Upper lobe of left lung (tissue), 4 donors: ENCODE data around the gene NPHS1.

ENCODE experiments used
- EP300 ChIP-seq, 4 donors: sonication (generic); formaldehyde crosslinking; IDR thresholded peaks; one replicate each; pipeline ENCODE4 v1.5.1; 2017; ENCODE audit warnings: antibody characterized with exemption in 4 of 4, control low read depth in 2 of 4
- TF ChIP-seq, protein P1 (sequence below), 6 experiments: fragments of 450-650 bp in 4 of 6; fragments of 200-600 bp in 2 of 6; sonication (generic) in 2 of 6; IDR thresholded peaks; one replicate each; pipeline ENCODE4 v1.5.1; 2016 to 2019; ENCODE audit warnings: antibody characterized with exemption in 6 of 6

DNA sequence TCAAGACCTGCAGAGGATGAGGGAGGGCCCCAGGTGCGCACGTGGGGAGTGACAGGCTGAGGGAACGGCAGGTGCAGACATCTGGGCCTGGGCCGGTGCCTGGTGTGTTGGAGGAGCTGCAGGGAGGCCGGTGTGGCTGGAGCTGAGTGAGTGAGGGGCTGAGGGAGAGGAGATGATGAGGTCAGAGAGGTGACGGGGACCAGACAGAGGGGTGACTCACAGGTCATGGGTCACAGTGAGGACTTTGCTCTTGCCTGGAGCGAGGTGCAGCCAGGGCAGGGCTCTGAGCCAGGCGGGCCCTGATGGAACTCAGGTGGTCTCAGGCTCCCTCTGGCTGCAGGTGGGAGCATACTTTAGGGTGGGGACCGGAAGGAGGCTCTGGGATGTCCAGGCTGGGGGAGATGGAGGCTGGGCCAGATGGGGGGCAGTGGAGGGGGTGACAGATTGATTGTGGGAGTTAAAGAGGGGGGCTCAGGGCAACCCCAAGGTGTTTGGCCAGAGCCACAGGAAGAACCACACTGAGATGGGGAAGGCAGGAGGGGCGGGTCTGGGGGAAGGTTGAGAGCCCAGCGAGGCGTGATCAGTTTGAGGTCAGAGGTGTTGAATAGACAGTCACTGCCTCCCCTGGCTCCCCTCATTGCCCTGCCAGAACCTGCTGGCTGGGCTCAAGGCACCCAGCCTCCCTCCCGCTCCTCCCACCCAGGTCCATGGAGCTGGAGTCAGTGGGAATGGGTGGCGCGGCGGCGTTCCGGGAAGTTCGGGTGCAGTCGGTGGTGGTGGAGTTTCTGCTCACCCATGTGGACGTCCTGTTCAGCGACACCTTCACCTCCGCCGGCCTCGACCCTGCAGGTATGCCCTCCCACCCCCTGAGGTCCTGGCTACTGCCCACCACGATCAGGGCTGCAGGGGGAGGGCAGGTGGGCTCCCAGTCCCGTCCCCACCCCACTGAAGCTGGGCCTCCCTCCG is 68.6 kb downstream of the NPHS1 start:
- TF ChIP-seq EP300 (IDR thresholded peaks at IDR 0.05): no peak
- TF ChIP-seq, protein P1, sequence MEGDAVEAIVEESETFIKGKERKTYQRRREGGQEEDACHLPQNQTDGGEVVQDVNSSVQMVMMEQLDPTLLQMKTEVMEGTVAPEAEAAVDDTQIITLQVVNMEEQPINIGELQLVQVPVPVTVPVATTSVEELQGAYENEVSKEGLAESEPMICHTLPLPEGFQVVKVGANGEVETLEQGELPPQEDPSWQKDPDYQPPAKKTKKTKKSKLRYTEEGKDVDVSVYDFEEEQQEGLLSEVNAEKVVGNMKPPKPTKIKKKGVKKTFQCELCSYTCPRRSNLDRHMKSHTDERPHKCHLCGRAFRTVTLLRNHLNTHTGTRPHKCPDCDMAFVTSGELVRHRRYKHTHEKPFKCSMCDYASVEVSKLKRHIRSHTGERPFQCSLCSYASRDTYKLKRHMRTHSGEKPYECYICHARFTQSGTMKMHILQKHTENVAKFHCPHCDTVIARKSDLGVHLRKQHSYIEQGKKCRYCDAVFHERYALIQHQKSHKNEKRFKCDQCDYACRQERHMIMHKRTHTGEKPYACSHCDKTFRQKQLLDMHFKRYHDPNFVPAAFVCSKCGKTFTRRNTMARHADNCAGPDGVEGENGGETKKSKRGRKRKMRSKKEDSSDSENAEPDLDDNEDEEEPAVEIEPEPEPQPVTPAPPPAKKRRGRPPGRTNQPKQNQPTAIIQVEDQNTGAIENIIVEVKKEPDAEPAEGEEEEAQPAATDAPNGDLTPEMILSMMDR (IDR thresholded peaks at IDR 0.05): no peak
